Stimulated activated CD4-positive, alpha-beta T cell treated with anti-CD3 and anti-CD28 coated beads, Interleukin-15, amount 100 ng/mL, for 24 hours (primary cell): ENCODE measurements around the gene TRIM75.
"Not testable (repeated sequence)": the region's sequence is repeated elsewhere in the genome, so short reads cannot be mapped to it uniquely, and the experiment has no call there.

Experiments
- DNase-seq: peaks from one replicate; pipeline ENCODE4 v3.0.0-alpha.2; 2020

TRIM75 gene

GRCh38 chr4:165053645-165054044, at the start of gene TRIM75:
Gene TRIM75 (plus strand): TSS chr4:165053866. CDS start chr4:165059148, 5,282 bp downstream.
- no peak for DNase-seq

- no peak for DNase-seq
Measured at GRCh38 chr4:165005352-165005925, 48.2 kb upstream of the TRIM75 start.

GRCh38 chr4:165006456-165006855, 47.2 kb upstream of the TRIM75 start:
- no peak for DNase-seq

GRCh38 chr4:165006886-165007285, 46.8 kb upstream of the TRIM75 start:
- DNase-seq = no peak

- no peak for DNase-seq
Measured at GRCh38 chr4:165009493-165010227, 44.0 kb upstream of the TRIM75 start.

GRCh38 chr4:165010487-165010886, 43.2 kb upstream of the TRIM75 start:
- DNase-seq = no peak

- no peak for DNase-seq
Measured at GRCh38 chr4:165010991-165011390, 42.7 kb upstream of the TRIM75 start.

- no peak for DNase-seq
Measured at GRCh38 chr4:165011403-165011802, 42.3 kb upstream of the TRIM75 start.

- DNase-seq = no peak
Measured at GRCh38 chr4:165013691-165014090, 40.0 kb upstream of the TRIM75 start.

- DNase-seq = no peak
Measured at GRCh38 chr4:165016971-165017370, 36.7 kb upstream of the TRIM75 start.

- DNase-seq = not testable (repeated sequence)
Measured at GRCh38 chr4:165019995-165020394, 33.7 kb upstream of the TRIM75 start.

- DNase-seq = not testable (repeated sequence)
Measured at GRCh38 chr4:165025782-165026181, 27.9 kb upstream of the TRIM75 start.

GRCh38 chr4:165027762-165028402, 25.8 kb upstream of the TRIM75 start:
- DNase-seq = no peak

GRCh38 chr4:165031436-165032211, 22.0 kb upstream of the TRIM75 start, which contains the start of gene TRIM60:
Gene TRIM60 (plus strand): TSS chr4:165031999. CDS start chr4:165040073, 8,074 bp downstream.
- DNase-seq = no peak

GRCh38 chr4:165048170-165048569, 5.5 kb upstream of the TRIM75 start:
- no peak for DNase-seq

GRCh38 chr4:165052627-165053026, 1.0 kb upstream of the TRIM75 start:
- DNase-seq = no peak

- no peak for DNase-seq
Measured at GRCh38 chr4:165055601-165056000, 1.9 kb downstream of the TRIM75 start.

- no peak for DNase-seq
Measured at GRCh38 chr4:165058666-165059065, 5.0 kb downstream of the TRIM75 start.

- no peak for DNase-seq
Measured at GRCh38 chr4:165059386-165059785, 5.7 kb downstream of the TRIM75 start.

- no peak for DNase-seq
Measured at GRCh38 chr4:165060938-165061337, 7.3 kb downstream of the TRIM75 start.

GRCh38 chr4:165070560-165070959, 16.9 kb downstream of the TRIM75 start:
- DNase-seq = no peak

- DNase-seq = not testable (repeated sequence)
Measured at GRCh38 chr4:165073346-165073745, 19.7 kb downstream of the TRIM75 start.

GRCh38 chr4:165077034-165077578, 23.4 kb downstream of the TRIM75 start:
- DNase-seq = no peak
